Stomach (tissue), 4 donors: ENCODE measurements around the gene TEDC1.

Experiments
- POLR2A ChIP-seq, 4 donors: fragments of 450-650 bp; IDR thresholded peaks; one replicate each; pipeline ENCODE4 v1.6.1; 2016; ENCODE audit warnings: antibody characterized with exemption in 4 of 4, control low read depth in 2 of 4, mild to moderate bottlenecking in 1 of 4, moderate library complexity in 1 of 4
- POLR2AphosphoS5 ChIP-seq, 3 donors: sonication (generic); formaldehyde crosslinking; IDR thresholded peaks; one replicate each; pipeline ENCODE4 v1.6.1; 2016; ENCODE audit warnings: antibody characterized with exemption in 3 of 3
- TF ChIP-seq, protein P1 (sequence below), 7 experiments: fragments of 450-650 bp in 4 of 7; fragments of 200-600 bp in 3 of 7; sonication (generic) in 3 of 7; IDR thresholded peaks; one replicate each; pipeline ENCODE4 v1.5.1; 2016 to 2019; ENCODE audit warnings: antibody characterized with exemption in 7 of 7, control low read depth in 2 of 7, mild to moderate bottlenecking in 1 of 7

DNA sequence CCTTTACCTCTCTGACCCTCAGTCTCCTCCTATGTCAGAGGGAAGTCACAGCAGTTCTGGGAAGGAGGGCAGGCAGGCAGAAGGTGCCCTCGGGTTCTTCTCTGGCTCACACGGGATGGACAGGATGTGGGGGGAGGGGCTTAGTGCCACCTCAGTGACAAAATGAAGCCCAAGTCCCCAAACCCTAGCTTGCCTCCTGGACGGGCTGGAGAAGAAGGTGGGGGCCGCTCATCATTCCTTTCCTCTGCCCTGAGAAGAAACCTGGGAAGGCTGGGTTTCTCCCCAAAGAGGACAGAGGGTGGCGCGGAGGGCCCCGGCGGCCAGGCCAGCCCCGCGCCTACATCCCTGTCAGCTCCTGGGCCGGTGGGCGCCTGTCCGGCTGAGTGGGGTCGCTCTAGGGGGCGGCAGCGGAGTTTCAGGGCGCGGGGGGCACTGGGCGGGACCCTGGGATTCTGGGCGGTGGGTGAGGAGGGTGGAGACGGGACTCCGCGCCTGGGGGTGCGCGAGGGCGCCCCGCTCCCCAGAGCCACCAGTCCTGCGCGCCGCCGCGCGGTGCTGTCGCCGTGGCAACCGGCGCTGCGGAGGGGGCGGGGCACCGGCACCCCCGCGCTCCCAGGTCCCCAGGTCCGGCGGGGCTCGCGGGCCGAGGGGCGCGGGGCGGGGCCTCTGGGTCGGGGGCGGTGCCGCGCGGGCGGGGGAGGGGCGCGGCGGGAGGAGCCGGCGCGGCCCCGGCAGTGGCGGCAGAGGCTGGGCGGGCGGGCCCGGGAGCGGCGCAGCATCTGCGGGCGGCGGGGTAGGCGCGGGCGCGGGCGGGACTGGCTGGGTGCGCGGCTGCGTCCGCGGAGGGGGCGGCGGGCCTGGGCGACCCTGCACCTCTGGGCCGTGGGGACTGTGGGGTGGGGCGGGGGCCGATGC, 35.1 kb downstream of the TEDC1 start, which contains the start of gene TMEM121:
- TF ChIP-seq POLR2AphosphoS5 (IDR thresholded peaks at IDR 0.05) (no peak), POLR2A (IDR thresholded peaks at IDR 0.05) (no peak)
- TF ChIP-seq, protein P1, sequence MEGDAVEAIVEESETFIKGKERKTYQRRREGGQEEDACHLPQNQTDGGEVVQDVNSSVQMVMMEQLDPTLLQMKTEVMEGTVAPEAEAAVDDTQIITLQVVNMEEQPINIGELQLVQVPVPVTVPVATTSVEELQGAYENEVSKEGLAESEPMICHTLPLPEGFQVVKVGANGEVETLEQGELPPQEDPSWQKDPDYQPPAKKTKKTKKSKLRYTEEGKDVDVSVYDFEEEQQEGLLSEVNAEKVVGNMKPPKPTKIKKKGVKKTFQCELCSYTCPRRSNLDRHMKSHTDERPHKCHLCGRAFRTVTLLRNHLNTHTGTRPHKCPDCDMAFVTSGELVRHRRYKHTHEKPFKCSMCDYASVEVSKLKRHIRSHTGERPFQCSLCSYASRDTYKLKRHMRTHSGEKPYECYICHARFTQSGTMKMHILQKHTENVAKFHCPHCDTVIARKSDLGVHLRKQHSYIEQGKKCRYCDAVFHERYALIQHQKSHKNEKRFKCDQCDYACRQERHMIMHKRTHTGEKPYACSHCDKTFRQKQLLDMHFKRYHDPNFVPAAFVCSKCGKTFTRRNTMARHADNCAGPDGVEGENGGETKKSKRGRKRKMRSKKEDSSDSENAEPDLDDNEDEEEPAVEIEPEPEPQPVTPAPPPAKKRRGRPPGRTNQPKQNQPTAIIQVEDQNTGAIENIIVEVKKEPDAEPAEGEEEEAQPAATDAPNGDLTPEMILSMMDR (IDR thresholded peaks at IDR 0.05) = no peak
